IMR-90 (cell line): Measurements from ENCODE around the gene HRAS. TPM values are rescaled to one million over a fixed set of nuclear protein-coding genes. Genes with fewer than 3 reads are reported as not detected.

ENCODE experiments used
- FOS ChIP-seq: fragments of 150-350 bp; IDR thresholded peaks from 2 replicates; pipeline ENCODE4 v1.6.1; 2016; ENCODE audit warnings: low read depth, low read length
- MAFK ChIP-seq: IDR thresholded peaks from 2 replicates; pipeline ENCODE4 v1.6.1; 2012; ENCODE audit warnings: low read depth, low read length, improper control_type of control experiment
- MAZ ChIP-seq: IDR thresholded peaks from 2 replicates; pipeline ENCODE4 v1.6.1; 2012; ENCODE audit warnings: low read depth, mild to moderate bottlenecking, low read length, improper control_type of control experiment, moderate library complexity, borderline replicate concordance
- NFE2L2 ChIP-seq: fragments of 150-350 bp; IDR thresholded peaks from 2 replicates; pipeline ENCODE4 v1.6.1; 2016; ENCODE audit warnings: low read depth, mild to moderate bottlenecking, low read length
- POLR2A ChIP-seq: IDR thresholded peaks from 2 replicates; pipeline ENCODE4 v1.6.1; 2012; ENCODE audit warnings: mild to moderate bottlenecking, low read depth, low read length
- RFX5 ChIP-seq: IDR thresholded peaks from 2 replicates; pipeline ENCODE4 v1.8.0; 2012; ENCODE audit warnings: low read depth, mild to moderate bottlenecking, low read length, moderate library complexity
- SMC3 ChIP-seq: fragments of 150-350 bp; IDR thresholded peaks from 2 replicates; pipeline ENCODE4 v1.6.1; 2016; ENCODE audit warnings: low read depth, mild to moderate bottlenecking, antibody characterized with exemption, low read length, moderate library complexity
- polyA plus RNA-seq, 3 experiments: library from polyadenylated mRNA; depleted of rRNA; stranded (reverse); fragments of >200 nt; gene quantifications; 2 replicates each; pipeline ENCODE4 v1.2.3, GENCODE V29; 2012; ENCODE audit warnings: low replicate concordance in 1 of 3
- total RNA-seq: library from RNA; depleted of rRNA; stranded (reverse); fragments of >200 nt; gene quantifications from 2 replicates; pipeline ENCODE4 v1.2.3, GENCODE V29; 2012

The HRAS gene
- total and polyA plus RNA-seq, 2 of the 4 experiments (the other 2 are of a cell fraction): 108 to 123 TPM

- TF ChIP-seq RFX5 (no peak), MAZ (no peak), SMC3 (no peak), FOS (no peak), MAFK (no peak), NFE2L2 (no peak), POLR2A (no peak)
Observed at GRCh38 chr11:531919-532526, 3.4 kb downstream of the HRAS start (continued).
